NCI-H2196 (cell line): Measurements from ENCODE around the gene DLAT.
"Not testable (repeated sequence)": the region's sequence is repeated elsewhere in the genome, so short reads cannot be mapped to it uniquely, and the experiment has no call there.

Experiments used
- DNase-seq: peaks from one replicate; lab custom pipeline; 2025; ENCODE audit not compliant: unreplicated experiment; lab: John Stamatoyannopoulos, UW

Gene DLAT

GRCh38 chr11:112048256-112048655 is 23.0 kb downstream of the DLAT start:
- DNase-seq = not testable (repeated sequence)

GRCh38 chr11:112049777-112050176 is 24.6 kb downstream of the DLAT start:
- DNase-seq = no peak

- no peak for DNase-seq
These were observed 25.5 kb downstream of the DLAT start for GRCh38 chr11:112050721-112051120.

- no peak for DNase-seq
These were observed 26.6 kb downstream of the DLAT start for GRCh38 chr11:112051768-112052167.

DNA sequence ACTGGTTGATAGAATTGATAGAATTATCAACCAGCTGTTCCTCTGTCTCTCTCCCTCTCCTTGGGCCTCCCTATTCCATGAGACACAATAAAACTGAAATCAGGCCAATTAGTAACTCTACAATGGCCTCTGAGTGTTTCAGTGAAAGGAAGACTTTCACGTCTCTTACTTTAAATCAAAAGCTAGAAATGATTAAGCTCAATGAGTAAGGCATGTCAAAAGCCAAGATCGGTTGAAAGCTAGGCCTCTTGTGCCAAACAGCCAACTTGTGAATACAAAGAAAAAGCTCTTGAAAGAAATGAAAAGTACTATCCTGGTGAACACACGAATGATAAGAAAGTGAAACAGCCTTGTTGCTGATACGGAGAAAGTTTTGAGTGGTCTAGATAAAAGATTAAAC is 32.0 kb downstream of the DLAT start:
- DNase-seq = no peak

GRCh38 chr11:112058103-112058502 is 32.9 kb downstream of the DLAT start:
- no peak for DNase-seq

DNA sequence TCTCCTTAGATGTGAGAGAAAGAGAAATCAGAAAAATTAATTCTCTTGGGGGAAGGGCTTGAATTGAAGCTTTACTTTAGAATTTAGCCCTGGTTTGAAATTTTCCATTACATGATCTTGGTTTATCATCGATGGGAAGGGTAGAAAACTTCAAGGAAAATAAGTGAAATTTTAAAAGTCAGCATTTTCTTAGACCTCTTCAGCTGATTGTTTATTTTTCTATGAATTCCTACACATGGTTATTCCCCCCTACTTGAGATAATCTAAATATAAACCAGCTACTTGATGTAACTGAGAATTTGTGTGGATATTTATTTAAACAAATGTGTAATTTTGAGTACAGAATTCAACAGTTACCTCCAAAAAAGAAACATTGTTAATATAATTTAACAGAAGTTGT is 37.7 kb downstream of the DLAT start:
- DNase-seq = no peak

DNA sequence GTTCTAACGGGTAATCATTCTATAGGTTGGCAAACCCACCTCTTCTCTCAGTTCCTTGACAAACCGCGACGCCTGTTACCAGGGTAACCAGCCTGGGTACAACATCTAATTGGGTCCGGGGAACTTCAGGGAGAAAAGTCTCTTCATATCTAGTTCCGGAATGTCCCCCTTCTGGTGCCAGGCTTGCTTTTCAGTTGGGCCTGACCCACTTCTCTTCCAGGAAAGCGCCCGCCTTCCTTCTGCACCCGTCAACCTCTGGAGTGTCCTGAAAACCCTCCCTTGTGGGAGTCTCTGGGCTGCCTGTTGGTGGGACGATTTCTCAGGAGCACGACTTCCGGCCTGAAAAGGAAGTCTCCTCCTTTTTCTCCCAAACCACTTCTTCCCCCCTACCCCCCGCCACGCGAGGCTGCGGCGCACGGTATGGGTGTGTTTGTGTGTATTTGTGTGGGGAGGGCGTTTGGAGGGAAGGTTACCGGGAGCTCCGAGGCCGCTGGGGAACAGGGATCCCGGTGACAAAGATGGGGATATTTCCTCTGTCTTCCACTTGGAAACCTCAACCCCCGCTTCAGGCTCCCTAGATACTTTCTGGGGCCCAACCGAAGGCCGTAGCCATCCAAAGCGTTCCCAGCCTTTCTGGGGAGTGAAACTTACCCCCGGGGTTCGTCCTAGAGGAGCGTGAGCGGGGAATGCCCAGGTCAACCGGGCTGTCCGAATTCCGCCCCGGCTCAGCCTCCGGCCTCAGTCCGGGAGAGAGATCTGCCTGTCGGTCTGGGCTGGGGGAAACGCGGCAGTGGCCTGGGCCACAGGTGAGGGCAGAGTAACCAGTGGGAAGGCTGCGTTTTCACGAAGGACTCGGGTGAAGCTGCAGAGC is 49.0 kb downstream of the DLAT start, which contains the start of the genes NKAPD1 and PIH1D2:
Gene NKAPD1, plus strand, starts transcription at position 359 of the 871 bp plus-strand sequence. CDS start 1,276 bp downstream, outside the sequence.
Gene PIH1D2, minus strand, starts transcription at position 77 of the 871 bp plus-strand sequence. CDS start 843 bp downstream, outside the sequence.
- peak; percentile 91 for DNase-seq

DNA sequence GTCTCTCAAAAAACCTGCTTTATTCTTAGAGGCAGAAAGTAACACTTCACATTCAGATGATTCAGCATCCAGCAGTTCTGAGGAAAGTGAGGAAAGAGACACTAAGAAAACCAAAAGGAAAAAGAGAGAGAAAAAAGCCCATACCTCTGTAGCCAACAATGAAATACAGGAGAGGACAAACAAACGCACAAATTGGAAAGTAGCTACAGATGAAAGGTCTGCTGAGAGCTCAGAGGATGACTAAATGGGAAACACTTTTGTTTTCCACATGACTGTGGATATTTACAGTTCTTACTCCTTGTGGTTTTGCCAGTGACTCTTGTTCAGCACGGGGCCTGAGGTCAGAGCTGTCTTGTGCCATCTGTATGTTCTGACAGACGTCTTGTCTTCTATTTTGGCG is 57.5 kb downstream of the DLAT start:
- no peak for DNase-seq

- DNase-seq = no peak
These were observed 60.7 kb downstream of the DLAT start for GRCh38 chr11:112085822-112086421.

DNA sequence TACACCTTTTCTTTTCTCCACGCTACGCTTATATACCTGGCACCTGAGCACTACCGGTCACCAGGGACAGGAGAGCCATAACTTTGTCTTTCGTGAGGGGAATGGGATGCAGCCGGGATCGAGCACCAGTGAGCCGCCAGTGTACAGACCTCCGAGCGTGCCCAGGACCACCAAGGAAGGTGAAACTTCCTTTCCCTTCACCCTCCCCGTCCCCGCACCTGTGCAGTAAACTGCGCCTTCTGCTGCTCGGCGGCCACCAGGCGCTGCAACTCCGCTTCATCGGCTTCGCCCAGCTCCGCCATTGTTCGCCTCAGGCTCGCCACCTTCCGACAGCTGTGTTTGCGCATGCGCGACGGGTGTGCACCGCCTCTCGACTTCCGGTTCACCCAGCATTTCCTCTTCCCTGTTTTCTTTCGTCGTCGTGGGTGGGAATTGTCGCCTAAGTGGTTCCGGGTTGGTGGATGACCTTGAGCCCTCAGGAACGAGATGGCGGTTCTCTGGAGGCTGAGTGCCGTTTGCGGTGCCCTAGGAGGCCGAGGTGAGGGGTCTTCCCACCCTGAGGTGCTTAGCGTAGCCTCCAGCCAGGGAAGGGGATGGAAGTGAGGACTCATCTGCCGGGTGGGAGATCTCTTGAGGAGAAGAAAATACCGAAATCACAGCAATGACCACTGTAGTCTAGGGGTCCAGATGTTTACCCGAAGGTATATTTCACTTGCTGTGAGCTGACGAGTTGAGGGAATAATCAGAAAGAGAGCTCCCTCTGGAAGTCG is 61.4 kb downstream of the DLAT start, which contains the start of the genes SDHD and TIMM8B:
Gene SDHD, plus strand, starts transcription at position 452 of the 770 bp plus-strand sequence. Its CDS starts 35 bp downstream, at position 487.
Gene TIMM8B, minus strand, starts transcription at position 335 of the 770 bp plus-strand sequence. Its CDS starts 33 bp downstream, at position 302.
- peak; percentile 96 for DNase-seq

- DNase-seq = no peak
These were observed 62.0 kb downstream of the DLAT start for GRCh38 chr11:112087212-112087611.

DNA sequence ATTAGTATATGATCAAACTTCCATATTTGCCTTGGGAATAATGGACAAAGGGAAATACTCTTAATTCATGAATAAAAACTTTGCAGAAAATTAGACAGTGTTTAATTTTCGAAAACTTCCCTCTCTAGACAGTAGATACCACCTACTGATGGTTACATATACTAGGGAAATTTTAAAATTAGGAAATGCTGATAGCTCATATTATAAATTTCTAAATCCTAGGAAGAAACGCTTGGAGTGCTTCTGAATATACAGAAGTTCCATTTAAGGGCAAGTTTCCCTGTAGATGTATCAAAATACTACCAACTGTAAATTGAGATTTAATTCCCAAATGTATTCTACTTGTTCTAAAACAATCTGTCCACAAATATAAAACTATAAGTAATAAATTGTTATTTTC is 70.1 kb downstream of the DLAT start:
- not testable (repeated sequence) for DNase-seq

DNA sequence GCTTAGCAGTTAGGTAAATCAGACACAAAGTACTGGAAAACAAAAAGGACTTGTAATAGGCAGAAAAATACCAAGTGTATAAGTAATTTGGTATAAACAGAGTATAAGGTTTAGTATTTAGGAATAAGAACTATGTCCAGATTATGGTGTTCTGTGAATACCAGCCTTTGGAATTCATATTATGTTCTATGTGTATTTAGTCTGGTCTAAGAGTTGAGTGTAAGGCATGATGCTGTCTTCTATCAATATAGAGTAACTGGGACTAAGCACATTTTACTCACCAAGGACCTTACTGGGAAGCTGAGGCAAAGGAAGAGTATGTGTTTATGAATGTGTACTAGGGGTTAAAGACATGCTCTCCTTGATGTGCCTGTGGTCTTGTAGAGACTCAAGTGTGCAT is 71.0 kb downstream of the DLAT start:
- DNase-seq = no peak

DNA sequence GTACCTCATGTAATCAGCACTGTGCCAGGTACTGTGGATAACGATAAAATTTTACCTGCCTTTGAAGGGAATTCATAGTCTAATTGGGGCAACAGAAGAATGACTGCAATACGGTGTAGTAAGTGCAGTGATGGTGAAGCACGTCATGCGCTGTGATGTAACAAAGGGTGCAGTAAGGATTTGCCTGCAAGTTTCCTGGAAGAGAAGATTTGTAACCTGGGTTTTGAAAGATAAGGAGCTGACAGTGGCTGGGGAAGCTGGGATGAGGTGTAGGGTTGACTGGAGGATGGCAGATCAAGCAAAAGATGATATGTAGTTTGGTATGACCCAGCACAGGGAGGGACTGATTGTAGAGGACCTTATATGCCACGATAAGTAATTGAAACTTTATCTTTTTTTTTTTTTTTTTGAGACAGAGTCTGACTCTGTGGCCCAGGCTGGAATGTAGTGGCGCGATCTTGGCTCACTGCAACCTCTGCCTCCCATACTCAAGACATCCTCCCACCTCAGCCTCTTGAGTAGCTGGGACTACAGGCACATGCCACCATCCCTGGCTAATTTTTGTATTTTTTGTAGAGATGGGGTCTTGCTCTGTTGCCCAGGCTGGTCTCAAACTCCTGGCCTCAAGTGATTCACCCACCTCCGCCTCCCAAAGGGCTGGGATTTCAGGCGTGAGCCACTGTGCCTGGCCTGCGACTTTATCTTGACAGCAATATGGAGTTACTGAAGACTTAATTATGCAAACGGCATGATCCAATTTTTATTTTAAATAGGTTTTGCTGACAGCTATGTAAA is 72.7 kb downstream of the DLAT start:
- DNase-seq = no peak

DNA sequence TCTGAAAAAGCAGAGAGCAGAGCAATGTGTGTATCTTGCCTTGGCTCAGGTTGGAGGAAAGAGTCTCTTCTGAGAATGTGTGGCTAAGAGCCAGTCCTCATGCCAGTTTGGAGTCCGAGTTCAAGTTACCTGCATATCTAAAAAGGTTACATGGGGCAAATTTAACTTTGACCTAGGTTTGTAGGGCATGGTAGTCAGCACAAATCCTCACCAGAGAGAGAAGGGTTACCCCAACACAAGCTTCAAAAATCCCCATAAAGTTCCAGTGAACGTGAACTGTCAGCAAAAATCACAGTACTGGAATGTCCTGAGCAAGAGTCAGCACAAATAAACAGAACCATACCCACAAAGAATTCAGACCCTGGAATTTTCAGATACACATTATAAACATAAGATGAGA is 75.3 kb downstream of the DLAT start:
- no peak for DNase-seq

GRCh38 chr11:112103446-112103845 is 78.2 kb downstream of the DLAT start:
- no peak for DNase-seq

GRCh38 chr11:112106070-112106469 is 80.9 kb downstream of the DLAT start:
- DNase-seq = no peak
